Panc1 (cell line): Measurements from ENCODE around the gene ZNF620.

Experiments used
- TCF7L2 ChIP-seq: IDR thresholded peaks from 2 replicates; pipeline ENCODE4 v1.6.1; 2011; ENCODE audit warnings: mild to moderate bottlenecking, low read depth, low read length, inconsistent platforms
- TF ChIP-seq, protein P1 (sequence below): fragments of 450-650 bp; IDR thresholded peaks from 2 replicates; pipeline ENCODE4 v1.5.1; 2017; ENCODE audit warnings: mild to moderate bottlenecking

DNA sequence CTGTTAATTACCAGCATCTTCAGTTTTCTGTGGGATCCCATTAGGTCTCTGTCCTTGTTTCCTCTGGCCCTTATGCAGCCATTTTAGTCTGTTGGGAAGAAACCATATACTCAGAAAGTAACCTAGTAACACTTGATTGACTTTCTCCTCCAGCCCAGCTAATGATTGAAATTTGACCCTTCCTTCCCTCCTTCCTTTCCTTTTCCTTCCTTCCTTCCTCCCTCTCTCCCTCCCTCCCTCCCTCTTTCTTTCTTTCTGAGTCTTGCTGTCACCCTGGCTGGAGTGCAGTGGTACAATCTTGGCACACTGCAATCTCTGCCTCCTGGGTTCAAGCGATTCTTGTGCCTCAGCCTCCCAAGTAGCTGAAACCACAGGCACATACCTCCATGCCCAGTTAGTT is 5.9 kb upstream of the ZNF620 start:
- TF ChIP-seq, protein P1, sequence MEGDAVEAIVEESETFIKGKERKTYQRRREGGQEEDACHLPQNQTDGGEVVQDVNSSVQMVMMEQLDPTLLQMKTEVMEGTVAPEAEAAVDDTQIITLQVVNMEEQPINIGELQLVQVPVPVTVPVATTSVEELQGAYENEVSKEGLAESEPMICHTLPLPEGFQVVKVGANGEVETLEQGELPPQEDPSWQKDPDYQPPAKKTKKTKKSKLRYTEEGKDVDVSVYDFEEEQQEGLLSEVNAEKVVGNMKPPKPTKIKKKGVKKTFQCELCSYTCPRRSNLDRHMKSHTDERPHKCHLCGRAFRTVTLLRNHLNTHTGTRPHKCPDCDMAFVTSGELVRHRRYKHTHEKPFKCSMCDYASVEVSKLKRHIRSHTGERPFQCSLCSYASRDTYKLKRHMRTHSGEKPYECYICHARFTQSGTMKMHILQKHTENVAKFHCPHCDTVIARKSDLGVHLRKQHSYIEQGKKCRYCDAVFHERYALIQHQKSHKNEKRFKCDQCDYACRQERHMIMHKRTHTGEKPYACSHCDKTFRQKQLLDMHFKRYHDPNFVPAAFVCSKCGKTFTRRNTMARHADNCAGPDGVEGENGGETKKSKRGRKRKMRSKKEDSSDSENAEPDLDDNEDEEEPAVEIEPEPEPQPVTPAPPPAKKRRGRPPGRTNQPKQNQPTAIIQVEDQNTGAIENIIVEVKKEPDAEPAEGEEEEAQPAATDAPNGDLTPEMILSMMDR: no peak
- no peak for TF ChIP-seq TCF7L2
